GM19025 (cell line): ENCODE results near the gene CLPTM1.
A peak's percentile ranks its signal among the peaks of the same experiment; 100 is the strongest.
"Not testable (repeated sequence)": the region's sequence is repeated elsewhere in the genome, so short reads cannot be mapped to it uniquely, and the experiment has no call there.

Experiments used
- ATAC-seq: cut with Tn5 transposase; IDR thresholded peaks from one replicate; pipeline ENCODE4 v1.9.1; 2021; ENCODE audit warnings: mild to moderate bottlenecking, low read depth, moderate library complexity; ENCODE audit not compliant: unreplicated experiment

The CLPTM1 gene

GRCh38 chr19:44954649-44955504 is at the start of gene CLPTM1:
Gene CLPTM1, plus strand, starts transcription at chr19:44955380. Its CDS starts 16 bp downstream, at chr19:44955396.
- peak; percentile 75 for ATAC-seq

- ATAC-seq, result no peak
Measured at GRCh38 chr19:44905437-44906160, 49.6 kb upstream of the CLPTM1 start, which contains the start of gene APOE. Gene APOE, plus strand, starts transcription at chr19:44905796. Its CDS starts 829 bp downstream, at chr19:44906625.

GRCh38 chr19:44907613-44908012 is 47.6 kb upstream of the CLPTM1 start:
- no peak for ATAC-seq

- ATAC-seq, result no peak
Measured at GRCh38 chr19:44908074-44908835, 46.9 kb upstream of the CLPTM1 start.

- ATAC-seq, result no peak
Measured at GRCh38 chr19:44908836-44909261, 46.3 kb upstream of the CLPTM1 start.

- ATAC-seq, result no peak
Measured at GRCh38 chr19:44909775-44910174, 45.4 kb upstream of the CLPTM1 start.

GRCh38 chr19:44911896-44912295 is 43.3 kb upstream of the CLPTM1 start:
- ATAC-seq, result not testable (repeated sequence)

- ATAC-seq, result no peak
Measured at GRCh38 chr19:44912854-44913253, 42.3 kb upstream of the CLPTM1 start.

- not testable (repeated sequence) for ATAC-seq
Measured at GRCh38 chr19:44913512-44914432, 41.4 kb upstream of the CLPTM1 start.

- peak; percentile 80 for ATAC-seq
Measured at GRCh38 chr19:44914433-44915206, 40.6 kb upstream of the CLPTM1 start, which contains the start of gene APOC1. Gene APOC1, plus strand, starts transcription at chr19:44914608. Its CDS starts 284 bp downstream, at chr19:44914892.

- no peak for ATAC-seq
Measured at GRCh38 chr19:44924243-44924725, 30.9 kb upstream of the CLPTM1 start.

GRCh38 chr19:44925114-44925891 is 29.9 kb upstream of the CLPTM1 start:
- ATAC-seq, result no peak

- ATAC-seq, result not testable (repeated sequence)
Measured at GRCh38 chr19:44926245-44927077, 28.7 kb upstream of the CLPTM1 start.

GRCh38 chr19:44927746-44928145 is 27.4 kb upstream of the CLPTM1 start:
- ATAC-seq, result no peak

- ATAC-seq, result no peak
Measured at GRCh38 chr19:44930088-44930487, 25.1 kb upstream of the CLPTM1 start.

- ATAC-seq, result no peak
Measured at GRCh38 chr19:44931541-44931940, 23.6 kb upstream of the CLPTM1 start.

- no peak for ATAC-seq
Measured at GRCh38 chr19:44939668-44940067, 15.5 kb upstream of the CLPTM1 start.
